HG02623 (cell line): ENCODE measurements around the gene NAA80.

ENCODE experiments used
- ATAC-seq: cut with Tn5 transposase; IDR thresholded peaks from one replicate; pipeline ENCODE4 v1.9.1; 2021; ENCODE audit warnings: moderate library complexity; ENCODE audit not compliant: unreplicated experiment

NAA80 gene, protein sequence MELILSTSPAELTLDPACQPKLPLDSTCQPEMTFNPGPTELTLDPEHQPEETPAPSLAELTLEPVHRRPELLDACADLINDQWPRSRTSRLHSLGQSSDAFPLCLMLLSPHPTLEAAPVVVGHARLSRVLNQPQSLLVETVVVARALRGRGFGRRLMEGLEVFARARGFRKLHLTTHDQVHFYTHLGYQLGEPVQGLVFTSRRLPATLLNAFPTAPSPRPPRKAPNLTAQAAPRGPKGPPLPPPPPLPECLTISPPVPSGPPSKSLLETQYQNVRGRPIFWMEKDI

DNA sequence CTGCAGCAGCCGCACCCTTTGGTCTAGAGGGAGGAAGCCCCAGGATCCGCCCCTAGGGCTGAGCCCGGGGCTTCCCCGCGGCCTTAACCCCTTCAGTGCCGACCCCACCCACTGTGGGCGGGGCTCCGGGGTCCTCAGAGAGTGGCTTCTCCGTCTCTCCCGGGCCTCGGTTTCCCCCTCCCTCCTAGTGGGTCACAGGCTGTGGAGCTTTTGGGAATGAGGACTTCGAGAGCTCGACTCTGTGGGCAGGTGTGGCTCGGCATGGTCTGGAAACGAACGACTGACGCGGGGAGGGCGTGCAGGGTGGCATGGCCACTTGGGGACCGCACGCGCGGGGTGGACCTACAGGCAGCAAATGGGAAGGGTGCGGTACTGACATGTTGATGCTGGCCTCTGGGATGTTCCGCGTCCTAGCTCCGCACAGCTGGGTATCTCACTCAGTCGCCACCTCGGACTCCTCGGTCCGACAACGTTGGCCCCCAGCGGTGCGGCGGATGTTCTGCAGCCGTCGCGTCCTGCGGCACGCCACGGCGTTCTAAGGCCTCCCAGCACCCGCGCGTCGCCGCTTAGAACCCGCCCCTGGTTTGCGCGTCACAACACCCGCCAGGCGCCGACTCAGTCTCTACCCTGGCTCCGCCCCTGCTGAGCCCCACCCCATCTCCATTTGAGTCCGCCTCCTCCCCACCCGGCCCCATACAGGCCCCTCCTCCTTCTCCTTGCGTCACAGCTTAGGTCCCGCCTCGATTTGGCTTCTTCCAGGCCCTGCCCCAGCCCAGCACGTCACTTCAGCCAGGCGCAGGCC is at the start of gene NAA80, which contains the start of gene HYAL3:
Gene NAA80 (minus strand): TSS at position 570 of the 802 bp plus-strand sequence. CDS start 1,942 bp downstream, outside the sequence.
Gene HYAL3 (minus strand): TSS at position 570 of the 802 bp plus-strand sequence. CDS start 3,803 bp downstream, outside the sequence.
- peak; percentile 80 for ATAC-seq

DNA sequence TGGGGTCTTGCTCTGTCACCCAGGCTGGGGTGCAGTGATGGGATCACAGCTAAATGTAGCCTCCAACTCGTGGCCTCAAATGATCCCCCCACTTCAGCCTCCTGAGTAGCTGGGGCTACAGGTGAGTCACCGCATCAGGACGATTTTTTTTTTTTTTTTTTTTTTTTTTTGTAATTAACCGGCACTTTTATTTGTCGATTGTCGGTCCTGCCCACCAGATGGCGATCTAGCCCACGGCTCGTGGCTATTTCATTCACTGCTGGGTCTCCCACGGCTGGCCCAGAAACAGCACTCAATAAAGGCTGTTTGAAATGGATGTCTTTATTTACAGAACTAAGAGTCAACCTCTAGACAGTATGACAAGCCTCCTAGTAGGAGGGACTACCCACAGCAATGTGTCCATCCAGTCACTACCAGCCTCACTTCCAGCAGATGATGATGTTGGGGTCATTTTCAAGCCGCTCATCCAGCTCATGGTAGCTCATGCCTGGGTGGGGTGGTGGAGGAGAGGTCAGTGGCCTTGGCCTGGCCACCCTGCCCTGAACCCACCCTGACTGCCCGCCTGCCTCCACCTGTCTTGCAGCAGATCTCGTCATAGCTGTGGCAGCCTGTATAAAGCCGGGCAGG is 48.1 kb upstream of the NAA80 start:
- ATAC-seq: no peak

DNA sequence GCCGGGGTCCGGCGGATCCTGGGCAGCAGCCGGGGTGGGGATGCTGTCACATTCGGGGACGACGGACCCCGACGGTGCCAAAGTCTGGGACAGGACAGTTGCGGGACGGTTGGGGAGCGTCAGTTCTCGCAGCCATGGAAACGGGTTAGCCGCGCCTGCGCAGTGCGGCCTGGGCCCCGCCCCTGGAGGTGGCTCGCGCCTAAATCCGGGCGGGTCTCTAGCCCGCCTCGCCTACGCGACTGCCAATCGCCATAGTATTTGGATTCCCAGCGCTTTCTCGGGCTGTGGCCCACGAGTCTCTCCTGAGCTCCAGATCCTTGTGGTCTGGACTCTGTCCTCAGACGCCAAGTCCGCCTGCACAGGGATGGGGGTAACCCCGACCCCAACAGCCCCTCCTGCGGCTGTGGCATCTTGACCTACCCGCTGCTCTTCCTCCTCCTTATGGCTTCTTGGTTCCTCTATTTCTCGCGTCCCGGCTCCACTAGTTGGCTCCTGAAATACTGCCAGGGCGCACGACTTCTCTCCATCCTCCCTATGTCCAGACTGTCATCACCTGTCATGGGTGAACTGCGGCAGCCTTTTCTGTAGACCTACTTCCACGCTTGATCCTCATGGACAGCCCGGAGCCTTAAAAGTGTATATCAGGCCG is 46.5 kb upstream of the NAA80 start, which contains the start of gene ZMYND10:
Gene ZMYND10 (minus strand): TSS at position 147 of the 649 bp plus-strand sequence. CDS start 153 bp downstream, outside the sequence.
- ATAC-seq: no peak

DNA sequence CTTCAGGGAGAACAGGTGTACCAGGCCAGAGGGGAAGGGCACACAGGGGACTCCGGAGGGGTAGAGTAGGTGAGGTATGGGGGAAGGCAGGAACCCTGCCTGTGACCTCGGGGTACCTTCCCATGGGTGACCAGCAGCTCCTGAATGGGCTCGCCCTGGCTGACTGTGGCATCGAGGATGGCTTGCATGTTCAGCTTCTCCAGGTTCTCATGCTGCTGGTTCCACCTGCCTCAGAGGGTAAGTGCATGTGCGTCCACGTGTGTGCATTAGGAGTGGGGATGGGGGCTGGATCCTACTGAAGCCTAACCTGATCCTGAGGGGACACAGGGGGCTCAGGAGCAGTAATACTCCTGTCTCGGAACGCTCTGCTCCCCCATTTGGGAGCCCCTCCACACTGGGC is 45.8 kb upstream of the NAA80 start:
- no peak for ATAC-seq

DNA sequence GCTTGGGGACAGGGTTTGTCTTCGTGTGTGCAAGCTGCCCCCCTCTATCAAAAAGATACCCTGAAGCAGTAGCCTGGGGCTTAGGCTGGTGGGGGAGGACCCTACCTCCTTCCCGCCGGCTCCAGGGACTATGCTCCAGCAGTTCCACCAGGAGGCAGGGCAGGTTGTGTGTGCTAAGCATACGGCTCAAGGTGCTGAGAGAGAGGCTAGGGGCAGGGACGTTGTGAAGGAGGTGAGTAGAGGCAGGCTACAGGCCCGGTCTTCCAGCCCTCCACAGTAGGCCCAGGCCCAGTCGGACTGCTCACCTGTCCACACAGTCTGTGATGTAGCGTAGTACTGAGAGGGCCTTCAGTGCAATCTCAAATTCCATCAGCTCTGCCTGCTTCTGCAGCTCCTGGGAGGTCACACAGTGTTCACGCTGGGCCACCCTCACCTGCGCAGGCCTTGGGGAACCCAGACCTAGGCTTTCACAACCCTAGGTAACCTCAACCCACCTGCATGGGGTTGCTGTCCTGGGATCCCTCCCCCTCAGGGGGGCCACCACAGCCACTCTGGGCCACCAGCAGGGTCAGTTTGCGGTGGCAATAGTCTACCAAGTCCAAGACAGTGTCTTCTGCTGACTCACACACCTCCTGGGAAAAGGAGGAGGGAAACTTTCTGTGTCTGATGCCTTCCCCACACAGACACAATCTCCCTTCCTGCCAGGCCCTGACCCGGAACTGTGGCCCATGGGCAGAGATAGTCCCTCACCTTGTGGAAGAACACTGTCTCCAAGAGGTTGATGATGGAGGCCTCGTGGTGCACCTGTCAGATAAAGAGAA is 43.8 kb upstream of the NAA80 start:
- ATAC-seq: no peak

DNA sequence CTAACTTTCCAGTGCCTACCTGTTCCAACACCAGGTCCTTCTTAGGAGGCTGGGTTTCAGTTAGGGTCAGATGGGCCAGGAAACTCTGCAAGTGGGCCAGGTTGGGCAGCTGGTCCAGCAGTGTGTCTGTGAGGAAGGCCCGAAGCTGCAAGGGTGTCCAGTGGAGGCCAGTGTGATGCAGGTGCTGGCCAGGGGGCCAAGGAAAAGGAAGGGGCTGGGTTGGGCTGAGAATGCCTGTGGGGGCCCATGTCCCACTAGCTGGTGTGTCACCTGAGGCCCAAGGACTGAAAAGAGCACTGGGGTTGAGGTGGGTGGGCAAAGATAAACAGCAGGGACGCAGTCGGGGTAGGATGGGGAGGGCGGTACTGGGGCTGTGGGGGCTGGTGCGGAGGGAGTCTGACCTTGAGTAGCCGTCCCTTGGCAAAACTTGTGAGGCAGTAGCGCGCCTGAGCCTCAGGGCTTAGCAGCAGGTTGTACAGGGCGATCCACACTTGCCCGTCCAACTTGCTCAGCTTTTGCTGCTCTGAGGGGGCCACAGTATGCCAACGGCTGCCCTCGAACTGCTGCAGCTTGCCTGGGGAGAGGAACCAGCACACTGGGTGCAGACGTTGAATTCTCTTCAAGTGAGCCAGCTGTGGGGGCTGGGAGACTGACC is 42.9 kb upstream of the NAA80 start:
- no peak for ATAC-seq

DNA sequence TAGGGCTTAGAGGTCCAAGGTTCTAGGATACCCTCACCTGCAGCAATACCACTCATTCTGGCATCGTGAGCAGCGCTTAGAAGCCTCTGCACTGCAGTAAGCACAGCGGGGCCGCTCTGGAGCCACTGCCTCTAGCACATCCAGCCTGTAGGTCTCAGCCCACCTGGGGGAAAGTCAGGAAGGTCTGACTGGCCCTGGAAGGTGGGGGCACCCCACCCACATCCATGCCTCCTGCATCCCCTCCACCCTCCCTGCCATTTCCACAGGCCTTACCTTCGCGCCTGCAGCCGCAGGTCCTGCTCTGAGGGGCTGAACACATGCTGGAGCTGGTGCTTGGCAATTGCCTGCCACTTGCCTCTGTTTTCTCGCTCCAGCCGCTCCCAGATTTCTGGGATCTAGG is 42.3 kb upstream of the NAA80 start:
- ATAC-seq: no peak

DNA sequence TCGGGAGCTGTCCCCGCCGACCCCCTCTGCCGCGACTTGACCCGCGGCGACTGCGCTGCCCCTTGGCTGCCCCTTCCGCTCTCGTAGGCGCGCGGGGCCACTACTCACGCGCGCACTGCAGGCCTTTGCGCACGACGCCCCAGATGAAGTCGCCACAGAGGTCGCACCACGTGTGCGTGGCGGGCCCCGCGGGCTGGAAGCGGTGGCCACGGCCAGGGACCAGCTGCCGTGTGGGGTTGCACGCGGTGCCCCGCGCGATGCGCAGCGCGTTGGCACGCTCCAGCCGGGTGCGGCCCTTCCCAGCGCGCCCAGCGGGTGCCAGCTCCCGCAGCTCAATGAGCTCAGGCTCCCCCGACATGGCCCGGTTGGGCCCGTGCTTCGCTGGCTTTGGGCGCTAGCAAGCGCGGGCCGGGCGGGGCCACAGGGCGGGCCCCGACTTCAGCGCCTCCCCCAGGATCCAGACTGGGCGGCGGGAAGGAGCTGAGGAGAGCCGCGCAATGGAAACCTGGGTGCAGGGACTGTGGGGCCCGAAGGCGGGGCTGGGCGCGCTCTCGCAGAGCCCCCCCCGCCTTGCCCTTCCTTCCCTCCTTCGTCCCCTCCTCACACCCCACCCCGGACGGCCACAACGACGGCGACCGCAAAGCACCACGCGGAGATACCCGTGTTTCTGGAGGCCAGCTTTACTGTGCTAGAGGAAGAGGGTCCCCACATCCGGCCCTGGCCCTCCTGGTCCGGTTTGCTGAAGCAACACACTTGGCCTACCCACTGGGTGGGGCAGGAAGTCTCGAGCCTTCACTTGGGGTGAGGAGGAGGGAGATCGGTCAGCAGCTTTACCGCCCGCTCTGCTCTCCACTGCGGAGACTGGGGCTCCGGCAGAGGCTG is 41.5 kb upstream of the NAA80 start, which contains the start of gene RASSF1:
Gene RASSF1 (minus strand): TSS at position 389 of the 882 bp plus-strand sequence. CDS start 31 bp downstream, at position 358.
- no peak for ATAC-seq

DNA sequence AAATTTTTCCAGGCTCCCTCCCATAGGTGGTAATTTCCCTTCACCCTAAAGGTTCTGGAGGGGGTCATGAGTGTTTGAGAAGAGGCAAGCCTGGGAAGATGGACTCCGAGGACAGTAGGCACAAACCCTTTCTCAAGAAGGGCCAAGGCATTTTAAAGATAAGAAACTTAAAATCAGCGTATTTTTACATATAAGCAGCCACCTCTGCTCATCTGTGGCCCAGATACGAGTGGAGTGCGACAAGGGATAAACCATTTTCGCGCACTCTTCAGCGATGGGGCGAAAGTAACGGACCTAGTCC is 40.9 kb upstream of the NAA80 start:
- no peak for ATAC-seq

DNA sequence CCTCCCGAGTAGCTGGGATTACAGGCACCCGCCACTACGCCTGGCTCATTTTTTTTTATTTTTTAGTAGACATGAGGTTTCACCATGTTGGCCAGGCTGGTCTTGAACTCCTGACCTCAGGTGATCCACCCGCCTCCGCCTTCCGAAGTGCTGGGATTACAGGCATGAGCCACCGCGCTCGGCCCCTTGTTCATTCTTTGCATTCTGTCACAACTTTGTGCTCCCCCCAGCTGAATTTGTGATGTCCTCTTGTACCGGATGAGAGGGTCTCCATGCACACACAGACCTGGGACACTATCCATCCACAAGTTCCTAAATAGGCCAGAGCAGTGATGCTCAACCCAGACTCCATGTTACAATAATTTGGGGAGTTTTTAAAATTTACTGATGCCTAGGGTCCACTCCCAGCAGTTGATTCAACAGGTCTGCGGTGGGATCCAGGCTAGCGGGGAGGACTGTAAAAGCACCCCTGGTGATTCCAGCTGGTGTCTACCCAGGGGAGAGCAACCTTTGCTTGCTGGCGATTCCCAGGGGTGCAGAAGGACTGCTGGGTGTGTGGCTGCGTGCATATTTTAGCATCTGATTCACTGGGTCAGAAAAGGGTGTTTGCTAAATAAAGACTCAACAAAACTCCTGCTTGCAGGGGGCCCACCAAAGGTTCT is 40.4 kb upstream of the NAA80 start:
- ATAC-seq: no peak

DNA sequence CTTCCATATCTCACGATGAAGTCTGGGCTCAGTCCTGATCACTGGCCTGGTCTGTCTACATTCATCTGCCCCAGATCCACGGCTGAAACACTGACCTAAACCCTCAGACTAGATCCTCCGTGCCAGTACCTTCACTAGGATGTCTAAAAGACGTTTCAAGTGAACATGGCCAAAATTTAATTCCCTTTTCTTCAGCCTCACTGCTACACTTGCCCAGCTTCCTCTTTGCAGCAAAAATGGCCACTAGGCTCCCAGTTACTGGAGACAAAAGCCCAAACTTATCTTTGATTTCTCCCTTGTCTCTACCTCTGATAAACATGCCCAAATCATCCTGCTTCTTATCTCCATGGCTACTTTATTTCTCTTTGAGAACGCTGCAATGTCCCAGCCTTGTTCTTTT is 39.8 kb upstream of the NAA80 start:
- no peak for ATAC-seq

DNA sequence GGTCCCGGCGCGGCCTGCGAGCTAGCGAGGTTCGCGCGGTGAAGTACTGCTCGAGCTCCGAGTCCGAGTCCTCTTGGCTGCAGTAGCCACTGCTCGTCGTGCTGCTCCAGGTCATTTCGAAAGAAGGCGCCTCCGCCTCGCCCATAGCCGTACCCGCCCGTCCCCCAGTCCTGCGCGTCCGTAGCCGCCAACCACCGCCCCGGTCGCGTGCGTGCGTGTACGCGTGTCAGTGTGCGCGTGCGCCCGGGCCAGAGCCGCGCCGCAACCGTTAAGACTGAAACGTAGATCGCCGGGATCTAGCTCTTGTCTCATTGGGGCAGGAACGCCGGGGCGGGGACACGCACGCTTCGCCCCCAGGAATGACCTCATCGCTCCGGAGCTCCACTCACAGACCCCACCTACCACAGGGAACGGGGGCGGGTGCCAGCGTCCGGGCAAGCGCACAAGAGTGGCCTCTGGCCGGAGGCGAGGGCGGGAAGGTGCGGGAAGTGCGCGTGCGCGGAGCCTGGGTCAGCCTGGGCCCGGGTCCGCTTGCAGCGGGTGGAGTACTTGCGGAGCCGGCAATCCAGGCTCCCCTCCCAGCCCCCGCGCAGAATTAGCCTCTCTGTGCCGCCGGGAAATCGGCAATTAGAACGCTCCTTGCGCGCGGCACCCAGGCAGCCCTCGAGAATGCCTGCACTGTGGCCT is 38.1 kb upstream of the NAA80 start:
- peak; percentile 66 for ATAC-seq

DNA sequence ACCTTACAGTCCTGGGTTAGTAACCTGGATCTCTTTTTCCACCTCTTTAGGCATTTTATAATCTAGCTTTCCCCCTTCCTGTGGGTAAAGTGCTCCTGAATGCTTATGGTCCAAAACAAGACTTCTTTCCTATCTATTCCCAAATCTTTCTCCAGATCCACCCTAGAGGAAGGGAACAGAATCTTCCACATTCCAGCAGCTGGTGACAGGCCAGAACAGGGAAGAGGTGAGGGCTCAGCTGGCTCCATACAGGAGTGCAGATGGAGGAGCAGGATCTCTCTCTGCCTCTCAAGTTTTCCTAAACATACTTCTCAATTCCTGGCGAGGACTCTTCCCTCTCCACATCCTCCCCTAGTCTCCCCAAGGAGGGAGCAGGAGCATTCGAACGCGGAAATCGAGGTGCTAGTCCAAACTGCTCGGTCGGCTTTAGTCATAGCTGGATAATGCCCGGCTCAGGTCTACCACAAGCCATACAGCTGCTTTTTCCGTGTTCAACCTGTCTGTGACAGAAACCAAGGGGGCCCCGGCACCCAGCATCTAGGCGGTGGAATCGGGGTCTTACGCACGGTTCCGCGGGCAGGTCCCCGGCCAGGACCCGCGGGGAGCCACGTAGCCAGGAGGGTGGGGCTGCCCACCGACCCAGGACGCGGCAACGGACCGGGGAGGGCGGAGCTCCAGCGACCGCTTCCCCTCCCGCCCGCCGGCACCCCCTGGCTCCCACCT is 37.4 kb upstream of the NAA80 start:
- ATAC-seq: peak; percentile 25

DNA sequence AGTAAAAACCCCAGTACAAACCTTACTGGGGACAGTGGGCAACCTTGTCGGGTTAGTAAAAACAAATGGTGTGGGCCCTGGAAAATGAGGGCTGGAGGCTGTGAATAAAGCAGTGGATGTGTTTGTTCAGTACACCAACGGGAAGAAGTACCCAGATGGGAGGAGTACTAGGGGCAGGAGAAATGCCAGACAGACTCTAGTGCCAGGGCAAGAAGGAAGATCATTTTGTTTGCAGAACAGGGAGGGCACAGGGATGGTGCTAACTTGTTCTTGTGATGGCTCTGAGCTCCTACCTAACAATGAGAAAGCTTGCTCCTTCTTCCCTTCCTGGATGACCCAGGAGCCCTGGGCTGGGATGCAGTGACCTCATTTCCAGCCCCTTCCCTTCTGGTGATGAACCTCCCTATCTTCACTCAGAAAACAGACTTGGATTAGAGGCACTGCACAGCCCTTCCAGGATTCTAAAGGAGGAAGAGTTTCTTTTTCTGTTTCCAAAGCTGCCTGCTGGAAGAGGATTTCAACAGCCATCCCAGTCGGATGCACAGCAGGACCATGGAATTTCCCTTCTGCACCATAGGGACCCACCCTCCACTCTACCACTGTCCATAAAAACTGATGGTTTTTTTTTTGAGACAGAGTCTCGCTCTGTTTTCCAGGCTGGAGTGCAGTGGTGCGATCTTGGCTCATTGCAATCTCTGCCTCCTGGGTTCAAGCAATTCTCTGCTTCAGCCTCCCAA is 35.3 kb upstream of the NAA80 start:
- ATAC-seq: no peak

DNA sequence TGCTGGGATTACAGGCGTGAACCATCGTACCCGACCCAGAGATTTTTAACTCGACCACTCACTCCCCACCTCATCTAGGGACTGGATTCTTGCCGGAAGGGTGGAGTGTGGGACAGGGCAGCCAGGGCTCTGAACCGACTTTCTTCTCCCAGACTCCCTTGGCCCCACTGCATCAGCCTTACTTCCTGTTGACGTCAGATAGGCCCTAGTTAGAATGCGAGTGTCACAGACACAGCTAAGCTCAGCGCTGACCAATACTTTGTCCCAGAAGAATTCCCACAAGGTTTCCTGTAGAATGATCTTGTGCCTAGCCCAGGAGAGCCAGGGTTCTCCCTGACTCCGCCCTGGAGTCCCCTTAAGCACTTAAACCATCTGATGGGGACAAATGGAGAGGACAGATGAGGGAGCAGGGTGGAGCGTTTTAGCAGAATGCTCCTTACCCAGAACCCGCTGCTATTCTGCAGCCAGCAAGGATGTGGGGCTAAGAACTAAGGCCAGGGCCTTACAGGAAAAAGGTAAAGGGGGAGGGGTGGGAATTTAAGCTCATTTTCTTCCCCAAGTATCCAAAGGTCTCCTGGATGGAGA is 34.6 kb upstream of the NAA80 start:
- no peak for ATAC-seq

DNA sequence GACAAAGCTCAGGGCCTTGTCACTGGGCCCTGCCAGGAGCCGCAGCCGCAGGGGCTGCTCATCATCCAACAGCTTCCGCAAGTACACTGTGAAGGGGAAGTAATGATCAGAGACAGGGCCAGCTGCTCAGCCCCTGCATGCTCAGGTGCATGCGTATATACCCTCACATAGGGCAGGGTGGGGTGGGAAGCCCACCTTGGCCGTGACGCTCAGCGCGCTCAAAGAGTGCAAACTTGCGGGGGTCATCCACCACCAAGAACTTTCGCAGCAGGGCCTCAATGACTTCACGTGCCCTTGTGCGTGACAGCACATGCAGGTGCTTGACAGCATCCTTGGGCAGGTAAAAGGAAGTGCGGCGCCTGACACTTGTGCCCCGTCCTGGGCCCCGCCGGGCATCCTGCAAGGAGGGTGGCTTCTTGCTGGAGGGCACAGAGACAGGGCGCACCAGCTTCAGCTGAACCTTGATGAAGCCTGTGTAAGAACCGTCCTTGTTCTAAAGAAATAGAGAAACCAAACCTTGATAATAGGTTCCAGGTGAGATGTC is 32.2 kb upstream of the NAA80 start:
- ATAC-seq: no peak
